ENCODE measurements around the gene UPK3A.
A peak's percentile ranks its signal among the peaks of the same experiment; 100 is the strongest.
"Not testable (repeated sequence)": the region's sequence is repeated elsewhere in the genome, so short reads cannot be mapped to it uniquely, and the experiment has no call there.

The UPK3A gene

DNA sequence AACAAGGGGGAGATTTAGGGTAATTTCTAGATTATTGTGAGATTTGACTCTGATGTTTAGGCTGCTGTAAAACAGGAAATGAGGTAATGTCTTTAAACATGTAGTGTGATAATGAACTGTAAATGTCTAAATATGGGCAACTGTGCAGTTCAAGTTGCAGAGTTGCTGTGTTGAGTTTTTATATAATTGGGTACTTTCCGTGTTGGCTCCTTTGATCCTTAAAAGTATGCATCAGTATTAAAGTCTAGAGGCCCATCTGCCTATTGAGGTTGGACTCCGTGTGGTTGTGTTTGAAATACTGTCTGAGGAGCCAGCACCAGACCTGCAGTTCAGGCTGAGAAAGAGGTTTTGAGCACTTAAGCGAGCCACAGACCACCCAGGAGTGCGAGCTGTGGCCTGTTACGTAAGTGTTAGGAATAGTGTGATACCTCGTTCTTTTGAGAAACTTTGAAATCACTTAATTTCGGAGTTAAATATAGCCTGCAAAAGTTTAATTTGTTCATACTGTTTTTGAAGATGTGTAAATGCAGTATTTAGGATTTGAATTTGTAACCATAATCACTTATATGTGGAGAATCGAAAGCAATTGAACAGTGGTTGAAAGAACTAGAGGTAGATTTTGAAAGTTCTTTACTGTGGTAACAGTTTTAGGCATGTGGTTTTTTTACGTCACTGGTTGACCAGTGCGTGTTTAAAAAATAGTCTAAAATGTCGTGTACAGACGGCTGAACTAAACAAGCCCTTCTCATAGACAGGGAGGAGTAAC is 34.0 kb downstream of the UPK3A start:
- Mint-ChIP-seq H3K36me3 (ENCODE audit: low read depth) (peaks cover 18% of the 10 kb centered on the region), H3K27me3 (no peaks in the 10 kb centered on the region), H3K27ac (peak overlapping the region; percentile 96), H3K4me1 (ENCODE audit: low read depth) (peaks cover 67% of the 10 kb centered on the region), H3K9me3 (no peaks in the 10 kb centered on the region), H3K4me3 (peak overlapping the region; percentile 82)

DNA sequence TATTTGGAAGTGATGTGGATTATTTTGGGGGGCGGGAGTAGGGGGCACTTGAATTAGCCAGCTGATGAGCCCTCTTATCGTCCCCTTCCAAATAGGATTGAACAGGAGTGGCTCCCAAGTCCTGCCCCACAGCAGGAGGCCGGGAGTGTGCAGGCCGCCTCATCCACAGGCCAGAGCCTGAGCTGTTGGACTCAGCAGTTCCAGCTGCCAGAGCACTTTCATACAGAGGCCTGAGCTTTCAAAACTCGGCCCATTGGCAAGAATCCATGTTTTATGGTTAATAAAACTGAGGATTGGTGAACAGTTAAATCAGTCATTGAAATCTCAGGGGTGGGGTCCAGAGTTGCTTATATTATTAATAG is 34.6 kb downstream of the UPK3A start:
- H3K9me3 Mint-ChIP-seq, result no peaks in the 10 kb centered on the region
- H3K4me1 Mint-ChIP-seq (ENCODE audit: low read depth), result peaks cover 63% of the 10 kb centered on the region

DNA sequence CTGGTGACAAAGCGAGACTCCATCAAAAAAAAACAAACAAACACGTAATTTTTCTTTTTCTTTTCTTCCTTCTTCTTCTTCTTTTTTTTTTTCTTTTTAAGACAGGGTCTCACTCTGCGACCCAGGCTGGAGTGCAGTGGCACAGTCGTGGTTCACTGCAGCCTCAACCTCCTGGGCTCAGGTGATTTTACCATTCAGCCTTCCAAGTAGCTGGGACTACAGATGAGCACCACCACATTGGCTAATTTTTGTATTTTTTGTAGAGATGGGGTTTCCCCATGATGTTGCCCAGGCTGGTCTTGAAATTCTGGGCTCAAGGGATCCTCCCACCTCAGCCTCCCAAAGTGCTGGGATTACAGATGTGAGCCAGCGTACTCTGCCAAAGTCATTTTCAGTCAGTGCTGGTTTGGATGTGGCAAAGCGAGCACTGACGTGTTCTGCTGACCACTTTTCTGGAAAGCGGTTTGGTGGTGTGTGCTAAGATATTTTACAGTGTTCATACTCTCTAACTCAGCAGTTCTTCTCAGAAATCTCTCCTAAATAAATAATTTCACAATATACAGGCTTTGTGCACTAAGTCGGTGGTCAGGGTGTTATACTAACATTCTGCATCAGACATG is 35.7 kb downstream of the UPK3A start:
- peaks cover 32% of the 10 kb centered on the region for H3K36me3 Mint-ChIP-seq (ENCODE audit: low read depth)
- no peaks in the 10 kb centered on the region for H3K9me3 Mint-ChIP-seq
- peaks cover 55% of the 10 kb centered on the region for H3K4me1 Mint-ChIP-seq (ENCODE audit: low read depth)
- no peaks in the 10 kb centered on the region for H3K27me3 Mint-ChIP-seq
- peak overlapping the region; percentile 96 for H3K27ac Mint-ChIP-seq
- no peak overlapping the region for H3K4me3 Mint-ChIP-seq

More for the DNA sequence above, 34.6 kb downstream of the UPK3A start:
- H3K36me3 Mint-ChIP-seq (ENCODE audit: low read depth), result peaks cover 23% of the 10 kb centered on the region
- H3K4me3 Mint-ChIP-seq, result peak overlapping the region; percentile 82
- peak overlapping the region; percentile 96 for H3K27ac Mint-ChIP-seq
- no peaks in the 10 kb centered on the region for H3K27me3 Mint-ChIP-seq

DNA sequence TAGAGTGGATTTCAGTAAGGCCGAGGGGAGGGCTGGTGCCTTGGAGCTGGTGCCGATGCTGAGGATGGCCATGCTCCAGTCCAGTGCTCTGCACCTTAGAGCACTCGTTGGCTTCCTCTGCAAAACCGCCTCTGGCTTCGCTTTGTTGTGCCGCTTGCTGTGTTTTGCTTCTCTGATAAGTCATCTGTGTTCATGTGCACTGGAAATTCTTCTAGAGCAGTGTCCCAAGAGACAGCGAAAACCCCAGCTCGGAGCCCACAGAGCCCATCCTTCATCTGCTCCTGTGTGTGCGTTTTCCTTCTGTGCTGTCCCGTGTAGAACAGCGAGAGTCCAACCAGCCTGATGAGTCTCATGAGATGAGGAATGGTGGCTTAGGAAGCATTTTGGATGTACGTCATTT is 37.1 kb downstream of the UPK3A start:
- H3K27me3 Mint-ChIP-seq, result no peaks in the 10 kb centered on the region
- H3K9me3 Mint-ChIP-seq, result no peaks in the 10 kb centered on the region
- no peak overlapping the region for H3K27ac Mint-ChIP-seq
- H3K4me3 Mint-ChIP-seq, result no peak overlapping the region
- H3K4me1 Mint-ChIP-seq (ENCODE audit: low read depth), result peaks cover 44% of the 10 kb centered on the region
- peaks cover 36% of the 10 kb centered on the region for H3K36me3 Mint-ChIP-seq (ENCODE audit: low read depth)

DNA sequence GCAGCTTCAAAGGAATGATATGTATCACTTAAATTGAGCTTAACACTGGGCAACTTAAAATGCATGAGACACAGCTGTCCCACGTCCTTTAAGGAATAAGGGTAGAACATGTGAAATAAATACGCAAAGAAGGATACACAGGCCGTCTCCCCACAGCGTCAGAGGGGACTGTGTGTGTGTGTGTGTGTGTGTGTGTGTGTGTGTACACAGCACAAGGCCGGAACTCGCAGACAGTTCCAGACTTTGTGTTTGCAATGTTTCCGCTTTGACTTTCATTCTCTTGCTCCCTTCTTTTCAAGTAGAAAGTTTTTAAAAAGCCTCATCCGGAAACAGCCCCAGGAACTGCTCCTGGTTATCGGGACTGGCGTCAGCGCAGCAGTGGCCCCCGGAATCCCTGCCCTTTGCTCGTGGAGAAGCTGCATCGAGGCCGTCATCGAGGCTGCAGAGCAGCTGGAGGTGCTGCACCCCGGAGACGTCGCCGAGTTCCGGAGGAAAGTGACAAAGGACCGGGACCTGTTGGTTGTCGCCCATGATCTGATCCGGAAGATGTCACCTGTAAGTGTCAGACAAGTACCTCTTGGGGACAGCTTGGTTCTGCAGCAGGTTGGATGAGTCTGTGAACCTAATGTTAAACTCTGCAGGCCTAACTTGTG is 38.2 kb downstream of the UPK3A start:
- no peaks in the 10 kb centered on the region for H3K27me3 Mint-ChIP-seq
- H3K27ac Mint-ChIP-seq, result no peak overlapping the region
- peaks cover 42% of the 10 kb centered on the region for H3K36me3 Mint-ChIP-seq (ENCODE audit: low read depth)
- no peak overlapping the region for H3K4me3 Mint-ChIP-seq
- H3K9me3 Mint-ChIP-seq, result no peaks in the 10 kb centered on the region
- peaks cover 32% of the 10 kb centered on the region for H3K4me1 Mint-ChIP-seq (ENCODE audit: low read depth)

DNA sequence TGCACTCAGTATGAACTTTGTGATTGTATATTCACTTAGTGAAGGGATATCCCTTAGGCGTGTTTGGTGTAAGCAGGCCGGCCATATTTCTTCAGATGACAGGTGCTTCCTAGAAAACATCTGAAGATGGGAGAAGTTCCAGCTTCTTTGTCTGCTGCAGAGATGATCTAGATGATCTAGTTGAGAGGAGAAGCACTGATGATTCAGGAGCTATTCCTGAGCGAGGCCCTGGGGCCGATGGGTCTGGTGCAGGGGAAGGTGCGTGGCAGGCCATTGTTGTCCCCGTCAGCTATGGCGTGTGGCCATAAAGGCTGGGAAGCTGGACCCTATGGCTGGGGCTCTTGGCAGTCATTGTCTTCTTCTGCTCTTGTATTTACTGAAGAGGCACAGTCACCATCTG is 38.9 kb downstream of the UPK3A start:
- H3K4me3 Mint-ChIP-seq, result no peak overlapping the region
- peaks cover 42% of the 10 kb centered on the region for H3K36me3 Mint-ChIP-seq (ENCODE audit: low read depth)
- no peaks in the 10 kb centered on the region for H3K27me3 Mint-ChIP-seq
- H3K27ac Mint-ChIP-seq, result peak overlapping the region; percentile 50
- H3K4me1 Mint-ChIP-seq (ENCODE audit: low read depth), result peaks cover 26% of the 10 kb centered on the region
- no peaks in the 10 kb centered on the region for H3K9me3 Mint-ChIP-seq

DNA sequence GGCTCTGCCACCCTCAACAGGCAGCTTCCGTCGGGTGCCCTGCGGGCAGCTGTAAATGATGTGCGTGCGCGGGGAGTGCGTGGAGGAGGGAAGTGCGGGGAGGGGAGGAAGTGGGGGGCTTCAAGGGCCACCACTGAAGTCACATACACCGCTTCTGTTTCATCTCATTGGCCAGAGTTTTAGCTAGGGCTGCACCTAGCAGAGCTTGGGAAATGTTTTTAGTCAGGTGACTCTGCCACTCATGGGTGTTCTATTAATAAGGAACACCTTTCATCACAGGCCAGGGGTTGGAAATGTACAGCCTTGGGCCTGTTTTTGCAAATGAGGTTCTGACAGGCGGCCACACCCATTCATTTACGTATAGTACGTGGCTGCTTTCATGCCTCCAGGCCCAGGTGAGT is 39.6 kb downstream of the UPK3A start:
- Mint-ChIP-seq H3K27me3 (no peaks in the 10 kb centered on the region), H3K4me1 (ENCODE audit: low read depth) (peaks cover 22% of the 10 kb centered on the region), H3K4me3 (no peak overlapping the region), H3K27ac (no peak overlapping the region), H3K9me3 (no peaks in the 10 kb centered on the region), H3K36me3 (ENCODE audit: low read depth) (peaks cover 46% of the 10 kb centered on the region)

DNA sequence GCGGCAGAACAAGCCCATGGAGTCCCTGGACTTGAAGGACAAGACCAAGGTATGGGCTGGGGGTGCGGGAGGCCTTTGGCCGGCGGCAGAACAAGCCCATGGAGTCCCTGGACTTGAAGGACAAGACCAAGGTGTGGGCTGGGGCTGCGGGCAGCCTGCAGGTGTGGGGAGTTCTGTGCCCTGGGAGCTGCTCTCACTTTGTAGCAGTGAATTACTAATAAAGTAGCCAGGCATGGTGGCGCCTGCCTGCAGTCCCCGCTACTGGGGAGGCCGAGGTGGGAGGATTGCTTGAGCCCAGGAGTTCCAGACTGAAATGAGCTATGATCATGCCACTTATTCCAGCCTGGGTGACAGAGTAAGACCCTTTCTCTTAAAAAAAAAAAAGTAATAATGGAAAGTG is 43.5 kb downstream of the UPK3A start:
- H3K36me3 Mint-ChIP-seq (ENCODE audit: low read depth), result peaks cover 48% of the 10 kb centered on the region
- not testable (repeated sequence) for H3K9me3 Mint-ChIP-seq; H3K27ac Mint-ChIP-seq; H3K27me3 Mint-ChIP-seq; H3K4me1 Mint-ChIP-seq (ENCODE audit: low read depth); H3K4me3 Mint-ChIP-seq

DNA sequence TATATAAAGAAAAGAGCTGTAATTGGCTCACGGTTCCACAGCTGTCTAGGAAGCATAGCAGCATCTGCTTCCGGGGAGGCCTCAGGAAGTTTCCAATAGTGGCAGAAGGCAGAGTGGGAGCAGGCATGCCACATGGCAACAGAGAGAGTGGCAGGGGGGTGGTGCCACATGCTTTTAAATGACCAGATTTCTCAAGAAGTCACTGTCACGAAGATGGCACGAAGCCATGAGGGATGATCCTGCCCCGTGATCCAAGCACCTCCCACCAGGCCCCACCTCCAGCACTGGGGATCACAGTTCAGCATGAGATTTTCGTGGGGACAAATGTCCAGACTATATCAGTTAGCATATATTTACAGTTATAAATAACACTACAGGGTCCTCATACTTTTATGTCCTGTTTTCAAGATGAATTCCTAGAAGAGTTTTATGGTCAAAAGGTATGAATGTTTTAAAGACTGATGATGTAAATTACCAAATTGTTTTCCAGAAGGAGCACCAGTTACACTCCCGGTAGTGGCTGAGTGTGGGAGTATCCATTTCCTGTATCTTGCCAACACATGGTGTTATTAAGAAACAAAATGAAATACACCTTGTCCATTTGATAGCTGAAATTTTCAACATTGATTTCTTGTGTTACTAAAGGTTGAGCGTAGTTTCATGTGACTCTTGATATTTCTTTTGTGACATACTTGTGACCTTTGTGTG is 44.2 kb downstream of the UPK3A start:
- Mint-ChIP-seq H3K36me3 (ENCODE audit: low read depth) (peaks cover 45% of the 10 kb centered on the region), H3K4me3 (no peak overlapping the region), H3K27ac (peak overlapping the region; percentile 16), H3K9me3 (no peaks in the 10 kb centered on the region), H3K27me3 (no peaks in the 10 kb centered on the region), H3K4me1 (ENCODE audit: low read depth) (peaks cover 4% of the 10 kb centered on the region)

DNA sequence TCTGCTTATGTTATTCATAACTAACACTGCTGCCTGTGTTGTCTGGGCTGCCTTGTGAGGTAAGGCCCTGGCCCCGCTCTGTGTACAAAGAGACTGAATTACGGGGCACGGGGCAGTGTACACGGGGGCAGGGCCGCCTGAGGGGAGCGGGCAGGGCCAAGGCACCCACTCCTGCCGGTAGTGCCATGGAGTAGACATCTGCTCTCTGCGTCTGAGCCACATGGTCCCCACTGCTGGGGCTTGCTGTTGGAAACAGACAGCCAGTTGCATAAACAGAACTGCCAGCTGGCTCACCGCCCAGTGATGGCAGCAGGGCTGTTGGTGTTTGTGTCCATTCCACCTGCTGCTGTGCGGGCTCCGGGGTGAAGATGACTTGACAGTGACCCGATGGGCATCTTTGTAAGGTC is 44.8 kb downstream of the UPK3A start:
- H3K36me3 Mint-ChIP-seq (ENCODE audit: low read depth), result peaks cover 46% of the 10 kb centered on the region
- H3K9me3 Mint-ChIP-seq, result no peaks in the 10 kb centered on the region
- no peak overlapping the region for H3K4me3 Mint-ChIP-seq
- peak overlapping the region; percentile 16 for H3K27ac Mint-ChIP-seq
- H3K4me1 Mint-ChIP-seq (ENCODE audit: low read depth), result peaks cover 4% of the 10 kb centered on the region
- H3K27me3 Mint-ChIP-seq, result no peaks in the 10 kb centered on the region

DNA sequence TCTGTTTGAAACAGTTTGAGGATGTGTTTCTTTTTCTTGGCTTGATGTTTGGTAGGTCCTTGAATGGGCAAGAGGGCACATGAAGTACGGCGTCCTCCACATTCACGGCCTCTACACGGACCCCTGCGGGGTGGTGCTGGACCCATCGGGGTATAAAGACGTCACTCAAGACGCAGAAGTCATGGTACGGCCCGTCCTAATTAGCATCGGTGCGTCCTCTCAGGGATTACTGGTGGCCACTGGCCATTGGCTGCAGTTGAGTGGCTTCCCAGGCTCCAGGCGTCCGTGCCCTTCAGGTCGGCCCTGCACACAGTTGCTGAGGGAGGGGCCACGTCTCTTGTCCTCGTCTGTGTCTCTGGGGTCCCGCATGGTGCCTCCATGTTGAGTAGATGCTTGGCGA is 45.8 kb downstream of the UPK3A start:
- Mint-ChIP-seq H3K9me3 (no peaks in the 10 kb centered on the region), H3K27ac (no peak overlapping the region), H3K27me3 (no peaks in the 10 kb centered on the region), H3K36me3 (ENCODE audit: low read depth) (peaks cover 43% of the 10 kb centered on the region), H3K4me1 (ENCODE audit: low read depth) (peaks cover 4% of the 10 kb centered on the region), H3K4me3 (no peak overlapping the region)

DNA sequence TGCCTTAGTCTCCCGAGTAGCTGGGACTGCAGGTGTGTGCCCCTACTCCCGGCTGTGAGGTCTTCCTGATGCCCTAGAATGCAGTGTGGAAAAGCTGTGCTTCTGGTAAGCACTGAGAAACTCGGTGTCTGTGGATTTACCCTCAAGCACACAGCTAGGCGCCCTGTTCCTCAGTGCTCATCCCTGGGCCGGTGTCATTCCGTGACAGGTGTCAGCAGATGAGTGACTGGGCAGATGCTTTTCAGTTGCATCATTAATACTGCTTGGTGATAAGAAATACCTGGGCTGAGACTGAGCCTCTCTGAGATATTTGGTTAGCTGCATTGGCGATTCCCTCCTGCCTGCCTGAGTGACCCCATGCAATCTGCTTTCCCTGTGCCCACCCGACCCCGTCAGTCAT is 46.7 kb downstream of the UPK3A start:
- H3K36me3 Mint-ChIP-seq (ENCODE audit: low read depth), result peaks cover 49% of the 10 kb centered on the region
- H3K4me3 Mint-ChIP-seq, result no peak overlapping the region
- H3K9me3 Mint-ChIP-seq, result no peaks in the 10 kb centered on the region
- H3K4me1 Mint-ChIP-seq (ENCODE audit: low read depth), result peaks cover 8% of the 10 kb centered on the region
- no peaks in the 10 kb centered on the region for H3K27me3 Mint-ChIP-seq
- H3K27ac Mint-ChIP-seq, result no peak overlapping the region

DNA sequence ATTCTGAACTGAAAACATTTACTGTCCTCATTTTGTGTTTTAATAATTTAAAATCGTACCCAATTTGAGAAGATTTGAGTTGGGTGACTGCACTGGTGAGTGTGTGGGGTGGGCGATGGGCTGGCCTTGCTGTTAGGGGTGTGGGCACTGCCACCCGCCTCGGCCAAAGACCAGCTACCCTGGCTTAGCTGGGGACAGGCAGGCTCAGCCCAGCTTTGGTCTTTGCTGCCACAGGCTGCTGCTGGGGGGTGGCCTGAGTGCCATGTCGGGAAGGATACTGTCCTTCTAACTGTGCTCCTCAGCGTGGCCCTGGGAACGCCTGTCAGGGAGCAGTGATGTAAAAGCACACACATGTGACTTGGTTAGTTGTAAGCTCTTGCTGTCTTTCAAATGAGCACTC is 47.3 kb downstream of the UPK3A start:
- H3K27me3 Mint-ChIP-seq, result no peaks in the 10 kb centered on the region
- peaks cover 54% of the 10 kb centered on the region for H3K36me3 Mint-ChIP-seq (ENCODE audit: low read depth)
- peaks cover 13% of the 10 kb centered on the region for H3K4me1 Mint-ChIP-seq (ENCODE audit: low read depth)
- H3K9me3 Mint-ChIP-seq, result no peaks in the 10 kb centered on the region
- no peak overlapping the region for H3K27ac Mint-ChIP-seq
- no peak overlapping the region for H3K4me3 Mint-ChIP-seq

DNA sequence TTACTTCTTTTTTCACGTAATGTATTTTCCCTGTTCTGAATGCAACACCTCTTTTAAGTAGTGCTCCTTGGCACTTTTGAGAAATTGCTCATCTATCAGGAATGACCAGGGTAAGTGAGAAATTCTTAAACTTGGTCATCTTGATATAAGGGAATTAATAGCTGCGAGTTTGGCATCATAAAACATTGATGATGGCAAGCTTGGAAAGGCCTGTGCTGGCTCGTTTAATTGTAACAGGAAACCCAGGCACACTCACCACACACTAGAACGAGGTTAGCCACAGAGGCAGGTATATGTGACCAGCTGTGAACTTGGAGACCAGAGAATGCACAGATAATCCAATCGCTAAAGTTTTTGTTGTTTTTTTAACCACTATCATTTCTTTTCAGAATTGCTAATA is 49.3 kb downstream of the UPK3A start:
- H3K4me3 Mint-ChIP-seq, result no peak overlapping the region

DNA sequence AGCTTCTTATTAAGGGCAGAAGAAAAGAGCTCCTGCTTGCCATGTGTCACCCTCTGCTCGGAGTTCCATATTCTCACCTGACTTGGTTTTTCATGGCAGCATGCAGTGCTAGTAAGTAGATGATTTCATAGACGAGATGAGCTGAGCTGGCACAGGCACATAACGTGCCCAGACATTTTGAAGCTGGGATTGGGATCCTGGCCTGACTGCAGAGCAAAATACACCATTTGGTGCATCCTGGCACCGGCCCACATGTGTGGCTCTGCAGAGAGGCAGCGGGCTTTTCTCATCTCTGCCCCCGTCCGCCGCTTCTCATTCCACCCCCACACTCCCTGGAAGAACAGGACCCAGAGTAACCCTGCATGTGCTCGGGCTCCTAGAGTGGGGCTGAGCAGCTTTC is 49.8 kb downstream of the UPK3A start:
- Mint-ChIP-seq H3K27ac (no peak overlapping the region), H3K27me3 (no peaks in the 10 kb centered on the region)

More for the DNA sequence above, 49.3 kb downstream of the UPK3A start:
- Mint-ChIP-seq H3K9me3 (no peaks in the 10 kb centered on the region), H3K36me3 (ENCODE audit: low read depth) (peaks cover 52% of the 10 kb centered on the region), H3K4me1 (ENCODE audit: low read depth) (peaks cover 15% of the 10 kb centered on the region), H3K27me3 (no peaks in the 10 kb centered on the region), H3K27ac (no peak overlapping the region)

More for the DNA sequence above, 49.8 kb downstream of the UPK3A start:
- H3K4me3 Mint-ChIP-seq, result no peak overlapping the region
- H3K9me3 Mint-ChIP-seq, result no peaks in the 10 kb centered on the region
- peaks cover 48% of the 10 kb centered on the region for H3K36me3 Mint-ChIP-seq (ENCODE audit: low read depth)
- H3K4me1 Mint-ChIP-seq (ENCODE audit: low read depth), result peaks cover 15% of the 10 kb centered on the region
